Neural progenitor cell (in vitro differentiated cells): ENCODE data around the gene ERBIN.

Source experiments
- EZH2 ChIP-seq: fragments of 200-600 bp; sonication (generic); IDR thresholded peaks from 2 replicates; pipeline ENCODE4 v1.6.1; 2017; ENCODE audit warnings: antibody characterized with exemption, mild to moderate bottlenecking, moderate library complexity
- EZH2phosphoT487 ChIP-seq: fragments of 200-600 bp; sonication (generic); IDR thresholded peaks from 2 replicates; pipeline ENCODE4 v1.6.1; 2017; ENCODE audit warnings: antibody characterized with exemption
- TF ChIP-seq, protein P1 (sequence below): fragments of 200-600 bp; sonication (generic); IDR thresholded peaks from 2 replicates; pipeline ENCODE4 v1.5.1; 2017; ENCODE audit warnings: antibody characterized with exemption, mild to moderate bottlenecking

DNA sequence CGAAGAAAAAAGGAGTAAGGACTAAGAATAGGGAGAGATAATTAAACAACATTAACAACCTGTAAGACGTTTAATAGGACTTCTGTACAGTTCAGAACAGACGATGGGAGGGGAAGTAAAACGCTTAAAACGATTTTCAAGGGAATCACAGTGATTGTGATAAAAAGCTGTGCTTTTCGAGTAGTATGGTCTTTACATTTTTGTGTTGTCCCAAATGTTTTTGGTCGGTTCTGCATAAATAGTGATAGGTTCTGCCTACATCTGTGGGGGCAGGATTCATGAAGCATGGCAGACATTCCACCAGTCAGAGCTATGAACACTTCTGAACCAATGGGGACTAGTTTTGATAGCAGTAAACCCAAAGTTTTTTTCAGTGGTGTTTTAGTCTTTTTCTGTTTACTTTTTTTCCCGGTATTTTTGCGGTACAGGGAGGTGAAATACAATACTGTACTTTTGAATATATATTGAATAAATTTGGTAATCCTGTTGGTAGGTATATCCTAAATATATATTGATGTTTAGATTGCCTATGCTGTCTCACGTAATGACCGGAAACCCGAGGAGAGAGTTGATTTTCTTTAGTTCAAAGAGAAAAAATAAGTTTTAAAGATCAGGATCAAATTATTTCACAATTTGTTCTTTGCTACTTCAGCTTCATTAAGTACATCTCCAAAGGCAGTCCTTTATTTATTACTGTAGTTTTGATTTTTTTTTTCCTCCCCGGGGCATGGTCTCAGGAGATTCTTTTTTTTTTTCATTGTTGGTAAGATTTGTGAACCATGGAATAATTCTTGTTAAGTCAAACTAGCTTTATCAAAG lies 1.3 kb downstream of the ERBIN start:
- TF ChIP-seq, protein P1, sequence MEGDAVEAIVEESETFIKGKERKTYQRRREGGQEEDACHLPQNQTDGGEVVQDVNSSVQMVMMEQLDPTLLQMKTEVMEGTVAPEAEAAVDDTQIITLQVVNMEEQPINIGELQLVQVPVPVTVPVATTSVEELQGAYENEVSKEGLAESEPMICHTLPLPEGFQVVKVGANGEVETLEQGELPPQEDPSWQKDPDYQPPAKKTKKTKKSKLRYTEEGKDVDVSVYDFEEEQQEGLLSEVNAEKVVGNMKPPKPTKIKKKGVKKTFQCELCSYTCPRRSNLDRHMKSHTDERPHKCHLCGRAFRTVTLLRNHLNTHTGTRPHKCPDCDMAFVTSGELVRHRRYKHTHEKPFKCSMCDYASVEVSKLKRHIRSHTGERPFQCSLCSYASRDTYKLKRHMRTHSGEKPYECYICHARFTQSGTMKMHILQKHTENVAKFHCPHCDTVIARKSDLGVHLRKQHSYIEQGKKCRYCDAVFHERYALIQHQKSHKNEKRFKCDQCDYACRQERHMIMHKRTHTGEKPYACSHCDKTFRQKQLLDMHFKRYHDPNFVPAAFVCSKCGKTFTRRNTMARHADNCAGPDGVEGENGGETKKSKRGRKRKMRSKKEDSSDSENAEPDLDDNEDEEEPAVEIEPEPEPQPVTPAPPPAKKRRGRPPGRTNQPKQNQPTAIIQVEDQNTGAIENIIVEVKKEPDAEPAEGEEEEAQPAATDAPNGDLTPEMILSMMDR = no peak
- TF ChIP-seq EZH2 = no peak
- no peak for TF ChIP-seq EZH2phosphoT487
